HPDE6-E6E7 (cell line): ENCODE data around the gene NSMF.
"Not testable (repeated sequence)": the region's sequence is repeated elsewhere in the genome, so short reads cannot be mapped to it uniquely, and the experiment has no call there.

Experiments
- DNase-seq: peaks from one replicate; pipeline ENCODE4 v3.0.0; 2011; ENCODE audit warnings: missing footprints; ENCODE audit errors: extremely low spot score

NSMF gene

DNA sequence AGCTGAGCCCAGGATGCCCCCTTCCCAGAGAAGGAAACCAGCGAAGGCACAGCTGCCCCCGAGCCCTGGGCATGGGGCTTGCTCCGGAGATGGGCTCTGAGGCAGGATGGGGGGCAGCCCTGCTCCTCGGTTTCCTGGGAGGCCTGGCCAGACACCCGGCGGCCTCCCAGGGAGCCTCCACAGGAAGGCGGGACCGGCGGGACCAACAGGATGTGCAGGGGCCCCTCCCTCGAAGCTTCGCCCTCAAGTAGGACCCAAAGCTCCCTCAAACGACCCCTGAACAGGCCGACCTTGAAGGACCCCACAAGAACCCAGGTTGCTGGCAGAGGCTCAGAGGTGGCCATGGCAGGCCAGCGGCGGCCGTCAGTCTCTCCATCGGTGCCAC is 47.9 kb downstream of the NSMF start:
- no peak for DNase-seq

DNA sequence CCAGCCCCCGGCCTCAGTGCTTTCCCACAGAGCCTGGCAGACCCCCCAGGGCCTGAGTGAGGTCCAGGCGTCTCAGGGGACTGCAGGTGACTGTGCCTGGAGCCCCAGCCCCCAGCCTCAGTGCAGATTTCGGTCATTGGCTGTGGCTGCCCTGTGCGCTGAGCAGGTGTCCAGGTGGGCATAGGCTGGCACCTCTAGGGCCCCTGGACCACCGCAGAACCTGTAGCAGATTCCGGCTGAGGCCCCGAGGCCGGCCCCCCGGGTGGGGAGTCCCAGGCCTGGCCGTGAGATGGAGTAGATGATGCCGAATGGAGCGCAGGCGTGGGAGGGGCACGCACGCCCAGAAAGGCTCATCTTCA is 48.3 kb downstream of the NSMF start:
- DNase-seq = no peak

DNA sequence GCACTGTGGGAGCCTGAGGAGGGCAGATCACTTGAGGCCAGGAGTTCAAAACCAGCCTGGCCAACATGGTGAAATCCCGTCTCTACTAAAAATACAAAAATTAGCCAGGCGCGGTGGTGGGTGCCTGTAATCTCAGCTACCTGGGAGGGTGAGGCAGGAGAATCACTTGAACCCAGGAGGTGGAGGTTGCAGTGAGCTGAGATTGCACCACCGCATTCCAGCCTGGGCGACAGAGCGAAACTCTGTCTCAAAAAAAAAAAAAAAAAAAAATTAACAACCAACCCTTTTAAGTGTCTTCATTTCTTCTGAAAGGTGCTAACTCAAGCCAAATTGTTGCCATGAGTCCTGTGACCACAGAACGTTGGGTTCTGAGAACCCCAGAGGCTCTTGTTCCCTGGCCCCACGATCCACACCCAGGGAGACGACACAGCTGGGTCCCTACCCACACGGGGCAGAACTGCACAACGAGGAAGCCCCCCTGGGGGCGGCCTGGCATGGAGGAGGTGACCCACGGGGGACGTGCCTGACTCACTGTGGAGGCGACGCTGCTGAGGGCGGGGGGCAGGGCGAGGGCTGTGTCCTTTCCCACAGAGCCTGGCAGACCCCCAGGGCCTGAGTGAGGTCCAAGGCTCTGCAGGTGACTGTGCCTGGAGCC is 48.8 kb downstream of the NSMF start:
- not testable (repeated sequence) for DNase-seq

DNA sequence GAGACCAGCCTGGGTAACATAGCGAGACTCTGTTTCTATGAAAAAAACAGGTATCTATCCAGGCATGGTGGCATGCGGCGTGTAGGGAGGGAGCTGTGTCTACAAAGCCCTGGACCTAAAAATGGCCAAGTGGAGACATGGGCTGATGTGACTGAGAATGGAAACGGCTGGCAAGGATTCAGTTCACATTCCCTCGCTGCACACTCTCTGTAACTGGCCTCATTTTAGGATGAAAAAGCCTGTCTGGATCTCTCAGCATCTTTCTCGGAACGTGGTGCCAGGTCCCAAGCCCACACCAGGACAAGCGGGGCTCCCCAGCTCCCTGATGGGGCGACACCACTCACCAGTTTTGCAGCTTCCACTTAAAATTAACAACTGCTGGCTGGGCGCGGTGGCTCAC is 49.6 kb downstream of the NSMF start:
- DNase-seq = no peak

DNA sequence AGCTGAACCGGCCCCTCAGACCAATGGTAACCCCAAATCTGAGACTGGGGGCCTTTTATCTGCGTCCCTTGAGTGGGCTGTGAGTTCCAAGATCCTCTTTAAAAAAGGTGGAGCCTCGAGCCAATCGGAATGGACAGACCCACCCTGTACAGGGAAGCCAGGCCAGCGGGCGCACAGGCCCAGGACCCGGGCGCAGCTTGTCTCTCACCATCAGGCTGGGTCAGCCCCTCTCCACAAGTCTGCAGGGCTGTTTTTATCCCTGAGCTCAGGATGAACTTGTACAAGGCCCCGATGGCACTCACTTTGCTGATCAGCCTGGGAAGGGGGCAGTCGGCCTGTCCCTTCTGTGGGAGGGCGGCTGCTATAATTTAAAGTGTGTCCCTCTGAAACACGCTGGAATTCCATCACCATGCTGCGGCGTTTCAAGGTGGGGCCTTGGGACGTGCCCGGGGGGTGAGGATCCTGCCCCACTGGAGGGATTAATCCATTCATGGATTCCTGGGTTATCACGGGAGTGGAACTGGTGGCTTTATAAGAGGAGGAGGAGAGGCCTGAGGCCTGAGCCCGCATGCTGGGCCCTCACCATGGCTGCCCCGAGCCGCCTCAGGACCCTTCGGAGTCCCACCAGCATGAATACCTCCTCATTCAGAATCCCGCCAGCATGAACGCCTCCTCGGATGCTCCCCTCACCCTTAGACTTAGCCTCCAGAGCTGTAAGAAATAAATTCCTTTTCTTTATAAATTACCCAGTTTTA is 50.3 kb downstream of the NSMF start:
- no peak for DNase-seq

DNA sequence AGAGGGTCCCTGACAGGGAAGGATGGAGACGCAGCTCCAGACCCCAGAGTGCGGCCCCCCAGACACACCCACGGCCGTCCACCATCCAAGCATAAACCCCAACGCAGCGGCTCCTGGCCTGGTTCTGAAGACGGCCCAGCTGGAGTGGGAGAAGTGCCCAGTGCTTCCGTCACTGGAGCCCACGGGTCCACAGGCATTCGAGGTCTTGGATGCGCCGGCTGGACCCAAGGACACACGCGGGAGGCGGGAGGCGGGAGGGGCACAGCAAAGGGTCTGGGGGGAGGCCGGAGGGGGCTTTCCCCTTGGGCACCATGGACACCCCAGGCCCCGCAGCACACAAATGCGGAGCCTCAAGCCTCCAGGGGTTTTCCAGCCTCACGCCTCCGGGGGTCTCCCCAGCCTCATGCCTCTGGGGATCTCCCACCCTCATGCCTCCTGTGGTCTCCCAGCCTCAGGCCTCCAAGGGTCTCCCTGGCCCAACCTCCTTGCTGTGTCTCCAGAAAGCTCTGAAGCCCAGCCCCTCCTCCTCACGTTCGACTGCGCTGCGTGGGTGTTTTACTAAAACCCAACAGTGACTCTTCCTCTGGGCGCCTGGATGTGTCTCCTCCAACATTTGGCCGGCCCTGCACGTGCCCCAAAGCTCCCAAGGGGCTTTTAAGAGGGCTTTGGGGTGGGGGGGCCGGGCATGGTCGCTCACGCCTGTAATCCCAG is 51.4 kb downstream of the NSMF start:
- DNase-seq = no peak

DNA sequence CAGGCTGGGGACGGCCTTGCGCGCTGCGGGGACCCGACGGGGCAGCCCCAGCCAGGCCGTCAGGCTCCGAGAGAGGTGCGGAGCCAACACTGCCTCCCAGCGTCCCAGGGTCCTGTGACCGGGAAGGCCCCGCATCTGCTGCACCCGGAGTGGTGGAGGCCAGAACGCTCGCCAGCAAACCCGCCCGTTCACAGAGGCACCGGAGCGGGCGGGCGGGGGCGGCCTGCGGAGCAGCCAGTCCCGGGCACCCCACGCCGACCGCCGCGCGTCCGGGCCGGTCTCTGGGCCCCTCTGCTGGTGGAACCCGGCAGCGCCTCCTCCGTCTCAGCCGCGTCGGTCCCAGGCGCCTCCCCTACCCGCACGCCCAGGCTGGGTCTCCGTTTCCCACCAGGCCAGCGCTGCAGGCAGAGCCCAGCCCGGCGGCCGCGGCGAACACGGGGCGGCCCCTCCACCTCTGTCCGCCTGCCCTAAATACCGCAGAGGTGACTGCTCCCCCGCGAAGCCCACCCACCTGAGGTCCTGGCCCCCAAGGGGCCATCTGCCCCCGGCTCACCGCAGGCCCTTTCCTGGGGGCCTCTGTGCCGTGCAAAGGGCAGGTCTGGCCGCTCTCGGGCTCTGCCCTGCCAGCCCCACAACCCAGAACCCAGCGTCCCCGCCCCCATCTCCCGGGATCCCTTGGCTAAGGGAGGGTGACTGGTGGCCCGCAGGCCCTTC is 52.1 kb downstream of the NSMF start:
- DNase-seq = peak; percentile 38

DNA sequence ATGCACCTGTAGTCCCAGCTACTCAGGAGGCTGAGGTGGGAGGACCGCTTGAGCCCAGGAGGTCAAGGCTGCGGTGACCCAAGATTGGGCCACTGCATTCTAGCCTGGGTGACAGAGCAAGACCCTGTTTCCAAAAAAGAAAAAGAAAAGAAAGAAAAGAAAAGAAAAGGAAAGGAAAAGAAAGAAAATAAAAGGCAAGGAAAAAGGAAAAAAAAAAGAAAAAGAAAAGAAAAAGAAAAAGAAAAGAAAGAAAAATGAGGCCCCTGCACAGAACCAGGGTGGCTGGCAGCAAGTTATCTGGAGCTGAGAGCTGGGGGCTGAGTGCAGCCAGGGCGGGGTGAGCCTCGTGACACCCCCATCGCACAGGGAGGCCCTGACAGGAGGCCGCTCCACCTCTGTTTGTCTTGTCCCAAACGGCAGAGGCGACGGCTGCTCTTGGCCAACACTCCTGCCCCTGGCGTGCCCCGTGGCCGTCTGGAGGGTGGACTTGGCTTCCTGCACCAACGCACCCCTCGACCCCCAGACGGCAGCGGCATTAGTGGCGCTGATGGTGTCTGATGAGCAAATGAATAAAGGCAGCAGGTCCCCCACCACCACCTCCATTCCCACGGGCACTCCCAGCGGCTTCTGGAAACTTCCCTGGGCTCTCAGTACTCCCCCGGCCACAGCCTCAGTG is 52.9 kb downstream of the NSMF start:
- DNase-seq = no peak

DNA sequence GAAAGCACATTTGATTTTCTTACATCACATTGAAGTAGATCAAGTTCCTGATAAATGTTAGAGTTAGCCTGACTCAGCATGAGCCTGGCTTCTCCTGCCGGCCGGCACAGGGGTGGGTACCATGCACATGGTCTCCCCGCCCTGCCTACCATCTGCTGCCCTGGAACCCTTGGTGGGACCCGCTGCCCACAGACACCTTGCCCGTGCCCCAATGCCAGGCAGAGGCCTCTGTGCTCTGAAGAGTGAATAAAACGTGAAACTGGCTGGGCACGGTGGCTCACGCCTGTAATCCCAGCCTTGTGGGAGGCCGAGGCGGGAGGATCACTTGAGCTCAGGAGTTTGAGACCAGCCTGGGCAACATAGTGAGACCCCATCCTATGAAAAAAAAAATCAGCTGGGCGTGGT is 53.5 kb downstream of the NSMF start:
- DNase-seq = no peak

DNA sequence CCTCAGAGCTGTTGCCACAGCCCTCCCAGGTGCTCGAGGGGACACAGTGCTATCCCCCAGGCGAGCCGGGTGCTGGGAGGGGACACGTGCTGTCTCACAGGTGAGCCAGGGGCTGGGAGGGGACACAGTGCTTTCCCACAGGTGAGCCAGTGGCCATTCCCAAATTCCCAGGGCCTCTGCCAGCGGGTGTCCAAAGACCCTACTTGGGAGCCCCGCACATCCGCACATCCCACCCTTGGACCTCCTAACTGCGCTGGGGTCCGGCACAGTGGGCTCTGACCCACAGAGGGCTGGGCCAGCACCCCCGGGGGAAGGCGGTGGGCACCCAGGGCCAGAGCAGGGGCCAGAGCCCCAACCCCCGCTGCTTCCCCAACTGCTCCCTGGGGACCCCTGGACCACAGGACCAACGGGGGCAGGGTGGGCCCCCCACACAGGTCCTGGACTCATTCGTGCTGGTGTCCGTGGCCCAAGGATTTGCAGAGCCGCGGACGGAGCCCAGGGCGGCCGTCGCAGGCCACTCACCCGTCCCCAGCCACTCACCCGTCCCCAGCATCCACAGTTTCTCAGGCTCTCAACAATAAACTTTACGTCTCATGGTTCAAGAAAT is 54.1 kb downstream of the NSMF start:
- DNase-seq = no peak

DNA sequence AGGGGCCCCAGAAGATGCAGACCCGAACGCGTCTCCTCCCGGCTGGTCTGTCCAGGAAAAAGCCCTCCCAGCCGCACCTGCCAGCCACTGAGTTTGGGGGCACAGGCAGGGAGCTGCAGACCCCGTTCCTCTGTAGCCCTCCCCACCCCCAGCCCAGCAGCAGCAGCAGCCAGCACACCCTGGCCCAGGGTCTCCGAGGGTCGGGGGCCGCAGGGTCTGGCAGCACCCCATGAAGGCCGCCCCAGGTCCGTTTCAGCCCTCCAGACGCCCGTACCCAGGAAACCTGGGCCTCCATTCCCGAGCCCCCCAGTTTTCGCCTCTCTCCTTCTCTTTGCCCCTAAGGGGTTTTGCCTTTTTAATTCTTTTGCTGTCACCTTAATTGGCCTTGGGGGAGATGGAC is 55.9 kb downstream of the NSMF start:
- DNase-seq = no peak

DNA sequence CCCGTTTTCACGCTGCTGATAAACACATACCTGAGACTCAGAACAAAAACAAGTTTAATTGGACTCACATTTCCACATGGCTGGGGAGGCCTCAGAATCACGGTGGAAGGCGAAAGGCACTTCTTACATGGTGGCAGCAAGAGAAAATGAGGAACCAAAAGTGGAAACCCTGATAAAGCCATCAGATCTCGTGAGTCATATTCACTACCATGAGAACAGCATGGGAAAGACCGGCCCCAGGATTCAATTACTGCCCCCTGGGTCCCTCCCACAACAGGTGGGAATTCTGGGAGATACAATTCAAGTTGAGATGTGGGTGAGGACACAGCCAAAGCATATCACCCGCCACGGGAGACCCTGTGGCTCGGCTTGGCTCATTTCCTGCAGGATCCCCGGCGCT is 56.4 kb downstream of the NSMF start:
- no peak for DNase-seq

DNA sequence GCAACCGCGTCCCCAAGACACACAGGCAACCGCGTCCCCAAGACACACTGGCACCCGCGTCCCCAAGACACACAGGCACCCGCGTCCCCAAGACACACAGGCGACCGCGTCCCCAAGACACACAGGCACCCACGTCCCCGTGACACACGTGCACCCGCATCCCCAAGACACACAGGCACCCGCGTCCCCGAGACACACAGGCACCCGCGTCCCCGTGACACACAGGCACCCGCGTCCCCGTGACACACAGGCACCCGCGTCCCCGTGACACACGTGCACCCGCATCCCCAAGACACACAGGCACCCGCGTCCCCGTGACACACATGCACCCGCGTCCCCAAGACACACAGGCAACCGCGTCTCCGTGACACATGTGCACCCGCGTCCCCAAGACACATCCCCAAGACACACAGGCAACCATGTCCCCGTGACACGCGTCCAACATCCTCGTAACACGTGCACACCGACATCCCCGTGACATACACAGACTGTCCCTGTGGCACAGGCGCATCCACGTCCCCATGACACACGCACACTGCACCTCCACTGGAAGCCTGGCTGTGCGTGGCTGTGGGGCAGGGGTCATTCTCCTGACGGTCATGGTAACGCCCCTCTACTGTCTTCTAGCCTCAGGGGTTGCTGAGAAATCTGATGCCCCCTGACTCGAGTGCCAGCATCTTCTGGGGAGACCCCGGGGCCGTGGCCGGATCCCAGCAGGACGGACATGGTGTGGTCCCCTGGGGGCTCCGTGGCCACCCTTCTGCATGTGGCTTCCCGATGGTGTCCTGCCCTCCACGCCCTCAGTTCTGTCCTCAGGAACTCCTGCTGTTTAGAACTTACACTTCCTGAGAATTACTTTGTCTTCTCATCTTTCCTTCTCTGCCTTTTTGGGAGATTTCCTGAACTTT is 60.3 kb downstream of the NSMF start:
- no peak for DNase-seq

DNA sequence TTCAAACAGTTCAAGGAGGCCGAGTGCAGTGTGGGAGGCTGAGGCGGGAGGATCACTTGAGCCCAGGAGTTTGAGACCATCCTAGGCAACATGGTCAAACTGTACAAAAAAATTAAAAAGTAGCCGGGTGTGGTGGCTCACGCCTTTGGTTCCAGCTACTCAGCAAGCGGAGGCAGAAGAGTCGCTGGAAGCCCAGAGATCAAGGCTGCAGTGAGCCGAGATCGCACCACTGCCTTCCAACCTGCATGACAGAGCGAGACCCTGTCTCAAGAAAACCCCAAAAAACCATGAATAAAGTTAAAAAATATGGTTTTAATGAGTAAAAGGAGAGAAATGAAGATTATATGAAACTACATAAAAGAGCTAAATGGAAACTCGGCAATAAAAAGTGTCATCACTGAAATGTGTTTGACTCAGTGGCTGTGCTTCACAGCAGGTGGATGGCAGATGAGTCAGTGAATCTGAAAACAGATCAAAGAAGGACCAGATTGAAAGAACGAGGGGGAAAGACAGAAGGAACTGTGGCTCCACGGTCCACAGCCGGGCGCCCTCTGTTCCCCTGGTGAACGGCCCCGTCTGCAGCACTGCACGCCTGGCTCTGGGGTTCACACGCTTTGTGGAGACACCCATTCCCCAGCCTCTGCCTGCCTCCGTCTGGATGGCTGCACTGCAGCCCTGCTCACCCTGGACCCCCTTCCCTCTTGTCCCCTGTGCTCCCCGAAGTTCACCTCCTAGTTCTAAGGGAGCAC is 61.3 kb downstream of the NSMF start:
- DNase-seq = no peak
